Ovary (tissue), 3 donors: Measurements from ENCODE around the gene CD8B.

Experiments
- CTCF ChIP-seq, 3 donors: fragments of 450-650 bp in 2 of 3; fragments of 200-600 bp in 1 of 3; IDR thresholded peaks; one replicate each; pipeline versions ENCODE4 v1.5.1 to v1.8.0; 2016 to 2022; ENCODE audit warnings: antibody characterized with exemption in 3 of 3, mild to moderate bottlenecking in 1 of 3
- EP300 ChIP-seq: sonication (generic); formaldehyde crosslinking; IDR thresholded peaks from one replicate; pipeline ENCODE4 v1.6.1; 2017; ENCODE audit warnings: antibody characterized with exemption
- POLR2A ChIP-seq: fragments of 450-650 bp; IDR thresholded peaks from one replicate; pipeline ENCODE4 v1.6.1; 2017; ENCODE audit warnings: antibody characterized with exemption, mild to moderate bottlenecking, moderate library complexity
- donor health status: DM: no; HTN: no; CAD: no.

GRCh38 chr2:86788165-86788564, 73.5 kb downstream of the CD8B start:
- TF ChIP-seq CTCF (IDR thresholded peaks at IDR 0.05) (no peak), POLR2A (no peak), EP300 (no peak)
